ENCODE results near the gene REC8. TPM values are rescaled to one million over a fixed set of nuclear protein-coding genes. Genes with fewer than 3 reads are reported as not detected.
A peak's percentile ranks its signal among the peaks of the same experiment; 100 is the strongest.

The REC8 gene
- total and polyA plus RNA-seq, 2 of the 13 experiments (the other 11 are each of a cell fraction or from before 2014, with no cell fraction given), result 3.4 to 14.7 TPM

- TF ChIP-seq ZBTB10 (CRISPR knock-in tag; IDR thresholded peaks at IDR 0.05; ENCODE audit: borderline replicate concordance), result no peak
- TF ChIP-seq TSC22D2 (CRISPR knock-in tag; IDR thresholded peaks at IDR 0.05; ENCODE audit: borderline replicate concordance), result no peak
- TF ChIP-seq ZNF75D (CRISPR knock-in tag; IDR thresholded peaks at IDR 0.05; ENCODE audit: borderline replicate concordance), result no peak
- no peak for TF ChIP-seq PCBP1 (IDR thresholded peaks at IDR 0.05; ENCODE audit: borderline replicate concordance, low read depth, low read length)
- TF ChIP-seq ZNF550 (CRISPR knock-in tag; IDR thresholded peaks at IDR 0.05; ENCODE audit: borderline replicate concordance), result no peak
- TF ChIP-seq KLF11 (CRISPR knock-in tag; IDR thresholded peaks at IDR 0.05), result no peak
- 0 out of 2 replicates have a peak, but pooled peaks have one; percentile 16 for TF ChIP-seq UBTF (CRISPR knock-in tag; IDR thresholded peaks at IDR 0.05)
- 0 out of 2 replicates have a peak, but pooled peaks have one; percentile 17 for TF ChIP-seq PITX1 (CRISPR knock-in tag; IDR thresholded peaks at IDR 0.05)
- TF ChIP-seq ZNF264 (CRISPR knock-in tag; IDR thresholded peaks at IDR 0.05), result no peak
- no peak for TF ChIP-seq RBAK (CRISPR knock-in tag; IDR thresholded peaks at IDR 0.05)
- peak; percentile 64; the same call in 1 of the 2 replicates for TF ChIP-seq ZNF576 (CRISPR knock-in tag; IDR thresholded peaks at IDR 0.05)
- TF ChIP-seq CREM (IDR thresholded peaks at IDR 0.05), result no peak
- no peak for TF ChIP-seq CREM (CRISPR knock-in tag; IDR thresholded peaks at IDR 0.05)
- TF ChIP-seq ZSCAN12 (CRISPR knock-in tag; IDR thresholded peaks at IDR 0.05), result no peak
- no peak for TF ChIP-seq ESRRA (CRISPR knock-in tag; IDR thresholded peaks at IDR 0.05; ENCODE audit: low read depth)
- TF ChIP-seq PRDM4 (CRISPR knock-in tag; IDR thresholded peaks at IDR 0.05; ENCODE audit: borderline replicate concordance), result no peak
- no peak for TF ChIP-seq ZNF672 (CRISPR knock-in tag; IDR thresholded peaks at IDR 0.05)
- TF ChIP-seq SIN3B (IDR thresholded peaks at IDR 0.05; ENCODE audit: low read length), result no peak
- no peak for TF ChIP-seq SRF (IDR thresholded peaks at IDR 0.05; ENCODE audit: low read depth, low read length)
- TF ChIP-seq NFATC3 (CRISPR knock-in tag; IDR thresholded peaks at IDR 0.05), result no peak
- TF ChIP-seq ZNF883 (CRISPR knock-in tag; IDR thresholded peaks at IDR 0.05; ENCODE audit: not compliant biosample characterization), result no peak
- TF ChIP-seq DNMT3B (CRISPR knock-in tag; conservative IDR thresholded peaks at IDR 0.05), result no peak
- no peak for TF ChIP-seq CREB1 (IDR thresholded peaks at IDR 0.05)
- no peak for TF ChIP-seq CREB1 (CRISPR knock-in tag; IDR thresholded peaks at IDR 0.05)
These were observed 34.6 kb downstream of the REC8 start (continued) for GRCh38 chr14:24206260-24207103.

Measured in HepG2 (cell line).